GM12878 (cell line): ENCODE results near the gene ABHD18. TPM values are rescaled to one million over a fixed set of nuclear protein-coding genes. Genes with fewer than 3 reads are reported as not detected.

Experiments used
- ATAC-seq: fragments of 200-7000 bp; cut with Tn5 transposase; 3 replicates; pipeline ENCODE4 v1.9.1; 2020; ENCODE audit warnings: mild to moderate bottlenecking, moderate library complexity
- BruUV-seq: library from RNA; stranded (reverse); fragments of 400-500 nt; replicated peaks from 2 replicates; lab custom pipeline; 2021; lab: Mats Ljungman, UMichigan
- CTCF ChIA-PET: fragments of 300-600 bp; sonication (Branson Sonifier 250); formaldehyde crosslinking; extraction: SDS; loops from one replicate; lab custom pipeline; 2021; ENCODE audit warnings: inconsistent platforms; lab: Yijun Ruan, JAX
- POLR2A ChIA-PET: fragments of 350-600 bp; formaldehyde crosslinking; extraction: SDS; loops from one replicate; lab custom pipeline; 2021; ENCODE audit warnings: inconsistent platforms; lab: Charles Lee
- RAD21 ChIA-PET: fragments of 300-600 bp; sonication (Branson Sonifier 250); formaldehyde crosslinking; loops from one replicate; lab custom pipeline; 2023; ENCODE audit warnings: antibody characterized with exemption; ENCODE audit not compliant: unreplicated experiment; lab: Charles Lee
- SMC1A ChIA-PET: fragments of 300-600 bp; sonication (Branson Sonifier 250); formaldehyde crosslinking; loops from one replicate; lab custom pipeline; 2023; ENCODE audit not compliant: unreplicated experiment, uncharacterized antibody; lab: Charles Lee
- DNase-seq: peaks from one replicate; pipeline ENCODE4 v3.0.0-alpha.2; 2011; ENCODE audit warnings: low read depth, low spot score
- FAIRE-seq: peaks from 3 replicates; lab custom pipeline; 2011; peaks lifted over from hg19 to GRCh38; lab: Jason Lieb, UNC
- H2AFZ ChIP-seq: 2 replicates; pipeline ENCODE4 v1.6.0; 2011; ENCODE audit warnings: low read depth, low read length, control low read depth; ENCODE audit not compliant: control insufficient read depth
- H3K27ac ChIP-seq: 2 replicates; pipeline ENCODE4 v1.5.1; 2011; ENCODE audit warnings: control low read depth; ENCODE audit not compliant: control insufficient read depth, insufficient read depth
- H3K27me3 ChIP-seq, 2 experiments: replicated peaks in 1 of 2; 2 replicates each; pipeline versions ENCODE4 v1.6.0 to v1.6.1; 2011; ENCODE audit warnings: low read length in 1 of 2; ENCODE audit not compliant: control insufficient read depth in 2 of 2, insufficient read depth in 2 of 2
- H3K36me3 ChIP-seq, 2 experiments: 2 replicates each; pipeline ENCODE4 v1.5.1; 2011; ENCODE audit warnings: low read length in 1 of 2; ENCODE audit not compliant: control insufficient read depth in 2 of 2, insufficient read depth in 2 of 2
- H3K4me1 ChIP-seq: 2 replicates; pipeline ENCODE4 v1.6.1; 2011; ENCODE audit warnings: mild to moderate bottlenecking, low read length, moderate library complexity, mixed read lengths; ENCODE audit not compliant: control insufficient read depth, insufficient read depth
- H3K4me2 ChIP-seq: 2 replicates; pipeline ENCODE4 v1.6.0; 2011; ENCODE audit warnings: control low read depth; ENCODE audit not compliant: control insufficient read depth, insufficient read depth
- H3K4me3 ChIP-seq: fragments of 200-600 bp; sonication (generic); 2 replicates; pipeline ENCODE4 v1.5.1; 2016
- H3K79me2 ChIP-seq: 2 replicates; pipeline ENCODE4 v1.6.0; 2011; ENCODE audit warnings: low read length; ENCODE audit not compliant: control insufficient read depth, insufficient read depth
- H3K9ac ChIP-seq: 2 replicates; pipeline ENCODE4 v1.8.0; 2011; ENCODE audit warnings: low read length, control low read depth, mixed read lengths; ENCODE audit not compliant: control insufficient read depth, insufficient read depth
- H3K9me3 ChIP-seq: replicated peaks from 3 replicates; pipeline ENCODE4 v1.5.1; 2011; ENCODE audit warnings: mild to moderate bottlenecking, low read length; ENCODE audit not compliant: control insufficient read depth, insufficient read depth
- H4K20me1 ChIP-seq: 2 replicates; pipeline ENCODE4 v1.6.0; 2011; ENCODE audit not compliant: control insufficient read depth, insufficient read depth
- ASH2L ChIP-seq: fragments of 300-600, 200-600 bp; sonication (generic); IDR thresholded peaks from 2 replicates; pipeline ENCODE4 v1.6.1; 2017; ENCODE audit warnings: low read depth, mild to moderate bottlenecking, borderline replicate concordance
- ATF7 ChIP-seq: fragments of 450-650 bp; IDR thresholded peaks from 2 replicates; pipeline ENCODE4 v1.6.1; 2016; ENCODE audit warnings: low read depth, mild to moderate bottlenecking
- BCL11A ChIP-seq: IDR thresholded peaks from 2 replicates; pipeline ENCODE4 v1.6.1; 2011; ENCODE audit warnings: low read depth, low read length
- E2F4 ChIP-seq: IDR thresholded peaks from 2 replicates; pipeline ENCODE4 v1.6.1; 2012; ENCODE audit warnings: low read depth, low read length, improper control_type of control experiment
- ESRRA ChIP-seq: IDR thresholded peaks from 2 replicates; pipeline ENCODE4 v1.6.1; 2012; ENCODE audit warnings: mild to moderate bottlenecking, low read length, improper control_type of control experiment
- FOXK2 ChIP-seq: fragments of 450-650 bp; IDR thresholded peaks from 2 replicates; pipeline ENCODE4 v1.6.1; 2017; ENCODE audit warnings: mild to moderate bottlenecking, moderate library complexity
- HCFC1 ChIP-seq: fragments of 150-350 bp; IDR thresholded peaks from 2 replicates; pipeline ENCODE4 v1.6.1; 2014; ENCODE audit warnings: low read length
- IKZF2 ChIP-seq, 2 experiments: fragments of 450-650 bp; IDR thresholded peaks; 2 replicates each; pipeline ENCODE4 v1.6.1; 2017; ENCODE audit warnings: mild to moderate bottlenecking in 2 of 2, moderate library complexity in 2 of 2
- KLF5 ChIP-seq: fragments of 450-650 bp; IDR thresholded peaks from 2 replicates; pipeline ENCODE4 v1.6.1; 2014; ENCODE audit warnings: mild to moderate bottlenecking; ENCODE audit not compliant: partially characterized antibody
- MLLT1 ChIP-seq: fragments of 450-650 bp; IDR thresholded peaks from 2 replicates; pipeline ENCODE4 v1.6.1; 2016; ENCODE audit warnings: mild to moderate bottlenecking
- NFYA ChIP-seq: IDR thresholded peaks from 2 replicates; pipeline ENCODE4 v1.6.1; 2011; ENCODE audit warnings: low read depth, mild to moderate bottlenecking, low read length, improper control_type of control experiment, borderline replicate concordance
- NR2C2 ChIP-seq: IDR thresholded peaks from 2 replicates; pipeline ENCODE4 v1.6.1; 2011; ENCODE audit warnings: borderline replicate concordance, low read depth; ENCODE audit not compliant: control insufficient read depth, insufficient read length
- PRDM15 ChIP-seq: fragments of 450-650 bp; formaldehyde crosslinking; IDR thresholded peaks from 2 replicates; pipeline ENCODE4 v1.4.0; 2020; ENCODE audit warnings: mild to moderate bottlenecking, moderate library complexity
- ZBTB40 ChIP-seq: fragments of 450-650 bp; IDR thresholded peaks from 2 replicates; pipeline ENCODE4 v1.6.1; 2016; ENCODE audit warnings: mild to moderate bottlenecking, moderate library complexity, borderline replicate concordance
- WGBS: methylation state at CpG from one replicate; pipeline ENCODE4 v1.1.6; 2016; ENCODE audit warnings: low lambda C conversion rate; ENCODE audit not compliant: insufficient replicate concordance, insufficient coverage; ENCODE audit errors: missing lambda C conversion rate; 5-methylcytosine and 5-hydroxymethylcytosine counted together
- in situ Hi-C: fragments of 300-500 bp; cut with MboI; formaldehyde crosslinking; loops from 9 replicates; pipeline ENCODE4 v1.14.3; 2018; ENCODE audit warnings: mixed read lengths
- intact Hi-C: fragments of 100-400 bp; cut with micrococcal nuclease; formaldehyde crosslinking; loops from one replicate; pipeline ENCODE4 v1.14.2; 2022; ENCODE audit not compliant: unreplicated experiment
- polyA plus RNA-seq, 11 experiments: library from polyadenylated mRNA; depleted of rRNA in 4 of 11; unstranded in 6 of 11; stranded (reverse) in 5 of 11; fragments of >200 nt; fragmentation: Nextera tagmentation in 4 of 11; fragmentation: Illumina TruSeq in 1 of 11; extraction: Ambion mirVana in 4 of 11; extraction: Trizol in 1 of 11; gene quantifications; 1 replicate in 1 of 11; 2 replicates in 10 of 11; pipeline versions ENCODE4 v1.2.1 to v1.2.3, GENCODE V29; 2011 to 2016; ENCODE audit warnings: inconsistent platforms in 2 of 11, missing spikeins in 2 of 11, low read depth in 1 of 11
- total RNA-seq, 4 experiments: library from RNA; depleted of rRNA in 3 of 4; stranded (reverse); fragments of >200 nt in 3 of 4; fragmentation: Illumina TruSeq in 1 of 4; extraction: Trizol in 1 of 4; gene quantifications; 2 replicates each; pipeline versions ENCODE4 v1.2.1 to v1.2.3, GENCODE V29; 2013 to 2021

The ABHD18 gene
- total and polyA plus RNA-seq, 10 of the 15 experiments (the other 5 are each of a cell fraction or from before 2014, with no cell fraction given) = 3.4 to 13.5 (median 9.6) TPM

GRCh38 chr4:127995776-127996175 lies 30.6 kb downstream of the ABHD18 start:
- no peaks in the 10 kb centered on the region for H3K79me2 ChIP-seq
- no peaks in the 10 kb centered on the region for H3K27me3 ChIP-seq
- SMC1A ChIA-PET = interaction anchor here (1.1 to 1.3 kb wide), 2 partner anchors 30 to 208 kb away, joined by 3 read pairs; partner anchors contain the start of gene ABHD18
- H3K36me3 ChIP-seq = peaks cover 0 to 8% of the 10 kb centered on the region in 2 experiments; a peak in 1 of 4 replicates
- no peak overlapping the region for H3K4me2 ChIP-seq
- CTCF ChIA-PET = interaction anchor here (1.9 kb wide), 1 partner anchor 10 kb away, joined by 6 read pairs; no protein-coding TSS in a partner anchor
- no peak overlapping the region for H2AFZ ChIP-seq
- no peak overlapping the region for H3K4me3 ChIP-seq
- H3K9ac ChIP-seq = no peak overlapping the region
- DNase-seq = no peak
- BruUV-seq = no TSS peak
- H3K4me1 ChIP-seq = no peaks in the 10 kb centered on the region
- no peak for FAIRE-seq
- in situ Hi-C loops = no loop called here
- no peak overlapping the region for H3K27ac ChIP-seq
- intact Hi-C loops = no loop called here
- peaks cover 6% of the 10 kb centered on the region for H3K9me3 ChIP-seq
- H4K20me1 ChIP-seq = no peaks in the 10 kb centered on the region
- no peak for ATAC-seq
- RAD21 ChIA-PET = no interaction called here
- POLR2A ChIA-PET = interaction anchor here (0.9 kb wide), 1 partner anchor 30 kb away, joined by 3 read pairs; the partner anchor contains the start of gene ABHD18
- WGBS = 94% methylated on average over 1 of the region's 1 CpG
- TF ChIP-seq MLLT1 (no peak), IKZF2 (IDR thresholded peaks at IDR 0.05) (no peak), KLF5 (no peak), BCL11A (no peak), ATF7 (no peak), PRDM15 (CRISPR knock-in tag) (no peak), NR2C2 (no peak), ASH2L (no peak), E2F4 (no peak), NFYA (no peak), ESRRA (no peak), HCFC1 (no peak), ZBTB40 (no peak), FOXK2 (no peak)
